ENCODE results near the gene KRT17.
"Not testable (repeated sequence)": the region's sequence is repeated elsewhere in the genome, so short reads cannot be mapped to it uniquely, and the experiment has no call there.

Gene KRT17

DNA sequence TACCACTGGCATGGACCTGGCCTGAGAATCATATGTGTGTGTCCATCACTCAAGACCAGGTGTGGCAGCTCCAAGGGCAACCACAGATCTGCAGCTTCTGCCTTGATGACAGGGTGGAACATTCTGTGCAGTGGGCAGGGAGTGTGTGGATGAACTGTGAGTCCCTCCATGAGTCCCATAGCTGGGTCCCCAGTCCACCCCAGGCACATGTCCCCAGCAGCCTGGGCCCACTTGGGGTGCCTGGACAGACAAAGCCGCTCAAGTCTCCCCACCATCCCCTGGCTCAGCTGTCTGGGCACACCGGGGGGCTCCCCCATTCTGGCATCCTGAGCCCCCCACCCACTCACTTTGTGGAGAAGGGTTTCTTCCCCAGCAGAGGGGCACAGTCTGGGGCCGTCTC is 7.2 kb downstream of the KRT17 start:
- TF ChIP-seq, protein P1, sequence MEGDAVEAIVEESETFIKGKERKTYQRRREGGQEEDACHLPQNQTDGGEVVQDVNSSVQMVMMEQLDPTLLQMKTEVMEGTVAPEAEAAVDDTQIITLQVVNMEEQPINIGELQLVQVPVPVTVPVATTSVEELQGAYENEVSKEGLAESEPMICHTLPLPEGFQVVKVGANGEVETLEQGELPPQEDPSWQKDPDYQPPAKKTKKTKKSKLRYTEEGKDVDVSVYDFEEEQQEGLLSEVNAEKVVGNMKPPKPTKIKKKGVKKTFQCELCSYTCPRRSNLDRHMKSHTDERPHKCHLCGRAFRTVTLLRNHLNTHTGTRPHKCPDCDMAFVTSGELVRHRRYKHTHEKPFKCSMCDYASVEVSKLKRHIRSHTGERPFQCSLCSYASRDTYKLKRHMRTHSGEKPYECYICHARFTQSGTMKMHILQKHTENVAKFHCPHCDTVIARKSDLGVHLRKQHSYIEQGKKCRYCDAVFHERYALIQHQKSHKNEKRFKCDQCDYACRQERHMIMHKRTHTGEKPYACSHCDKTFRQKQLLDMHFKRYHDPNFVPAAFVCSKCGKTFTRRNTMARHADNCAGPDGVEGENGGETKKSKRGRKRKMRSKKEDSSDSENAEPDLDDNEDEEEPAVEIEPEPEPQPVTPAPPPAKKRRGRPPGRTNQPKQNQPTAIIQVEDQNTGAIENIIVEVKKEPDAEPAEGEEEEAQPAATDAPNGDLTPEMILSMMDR (IDR thresholded peaks at IDR 0.05) = no peak
- no peaks in the 10 kb centered on the region for H3K9me3 ChIP-seq
- H3K27ac ChIP-seq = no peak overlapping the region
- no peaks in the 10 kb centered on the region for H3K36me3 ChIP-seq
- H3K4me1 ChIP-seq (ENCODE audit: control insufficient read depth in 1 of 2, insufficient read depth in 1 of 2, low read depth in 1 of 2, low read length in 1 of 2) = no peaks in the 10 kb centered on the region
- no peaks in the 10 kb centered on the region for H3K27me3 ChIP-seq
- no peak overlapping the region for H3K4me3 ChIP-seq (ENCODE audit: low read depth in 1 of 2, low read length in 1 of 2)

DNA sequence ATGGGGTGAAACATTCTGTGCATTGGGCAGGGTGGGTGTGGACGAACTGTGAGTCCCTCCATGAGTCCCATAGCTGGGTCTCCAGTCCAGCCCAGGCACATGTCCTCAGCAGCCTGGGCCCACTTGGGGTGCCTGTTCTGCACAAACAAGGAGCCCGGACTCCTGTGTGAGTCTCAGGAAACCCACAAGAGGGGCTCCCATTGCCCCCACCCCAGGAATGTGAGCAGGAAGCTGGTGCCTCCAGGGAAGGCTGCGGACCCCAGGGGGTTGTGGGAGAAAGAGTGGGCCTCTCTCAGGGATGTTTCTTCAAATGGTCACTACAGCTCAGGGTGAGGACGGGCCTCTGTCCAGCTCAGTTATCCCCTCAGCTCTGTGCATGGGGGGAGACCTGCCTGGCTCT is 7.9 kb downstream of the KRT17 start:
- not testable (repeated sequence) for H3K27me3 ChIP-seq; H3K4me3 ChIP-seq (ENCODE audit: low read depth in 1 of 2, low read length in 1 of 2); H3K36me3 ChIP-seq; H3K27ac ChIP-seq; H3K9me3 ChIP-seq; H3K4me1 ChIP-seq (ENCODE audit: control insufficient read depth in 1 of 2, insufficient read depth in 1 of 2, low read depth in 1 of 2, low read length in 1 of 2)

DNA sequence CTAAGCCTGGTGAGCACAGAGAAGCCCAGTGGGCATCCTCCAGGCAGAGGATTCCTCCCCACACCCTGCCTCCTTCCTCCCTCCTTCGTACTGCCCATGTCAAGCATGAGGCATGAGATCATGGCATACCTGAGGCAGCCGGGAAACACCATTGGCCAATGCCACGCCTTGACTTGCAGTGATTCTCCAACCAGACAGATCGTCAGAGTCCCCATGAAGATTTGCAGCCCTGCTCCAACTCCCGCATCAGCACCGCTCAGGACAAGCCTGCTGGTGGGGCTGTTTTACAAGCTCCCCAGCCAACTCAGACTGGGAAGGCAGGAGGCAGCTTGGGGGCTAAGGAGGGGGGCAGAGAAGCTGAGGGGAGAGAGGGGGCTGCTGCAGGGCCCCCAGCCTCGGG is 8.9 kb downstream of the KRT17 start:
- H3K4me3 ChIP-seq (ENCODE audit: low read depth in 1 of 2, low read length in 1 of 2) = no peak overlapping the region
- H3K27ac ChIP-seq = no peak overlapping the region
- H3K4me1 ChIP-seq (ENCODE audit: control insufficient read depth in 1 of 2, insufficient read depth in 1 of 2, low read depth in 1 of 2, low read length in 1 of 2) = no peaks in the 10 kb centered on the region
- H3K27me3 ChIP-seq = peaks cover 7% of the 10 kb centered on the region
- H3K36me3 ChIP-seq = no peaks in the 10 kb centered on the region
- TF ChIP-seq, protein P1 (IDR thresholded peaks at IDR 0.05) = no peak
- no peaks in the 10 kb centered on the region for H3K9me3 ChIP-seq

DNA sequence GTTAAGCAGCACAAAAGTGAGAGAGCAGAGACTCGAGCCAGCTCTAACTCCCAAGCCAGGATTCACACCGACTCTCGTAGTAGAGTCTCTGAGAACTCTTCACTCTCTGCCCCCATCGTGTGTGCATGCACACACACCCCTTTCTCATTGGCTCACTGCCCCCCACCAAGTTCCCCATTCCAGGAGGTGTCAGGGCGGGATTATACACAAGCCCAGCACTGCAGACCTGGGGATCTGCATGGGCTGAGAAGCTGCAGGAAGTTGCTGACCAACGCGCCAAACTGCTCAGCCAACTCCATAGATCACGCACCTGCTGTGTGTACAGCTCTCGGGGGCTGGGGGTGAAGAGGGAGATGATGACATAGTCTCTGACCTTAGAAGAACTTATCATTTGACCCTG is 9.6 kb downstream of the KRT17 start:
- not testable (repeated sequence) for H3K4me1 ChIP-seq (ENCODE audit: control insufficient read depth in 1 of 2, insufficient read depth in 1 of 2, low read depth in 1 of 2, low read length in 1 of 2); H3K36me3 ChIP-seq; H3K9me3 ChIP-seq; H3K27ac ChIP-seq; H3K4me3 ChIP-seq (ENCODE audit: low read depth in 1 of 2, low read length in 1 of 2)
- peaks cover 13% of the 10 kb centered on the region for H3K27me3 ChIP-seq

DNA sequence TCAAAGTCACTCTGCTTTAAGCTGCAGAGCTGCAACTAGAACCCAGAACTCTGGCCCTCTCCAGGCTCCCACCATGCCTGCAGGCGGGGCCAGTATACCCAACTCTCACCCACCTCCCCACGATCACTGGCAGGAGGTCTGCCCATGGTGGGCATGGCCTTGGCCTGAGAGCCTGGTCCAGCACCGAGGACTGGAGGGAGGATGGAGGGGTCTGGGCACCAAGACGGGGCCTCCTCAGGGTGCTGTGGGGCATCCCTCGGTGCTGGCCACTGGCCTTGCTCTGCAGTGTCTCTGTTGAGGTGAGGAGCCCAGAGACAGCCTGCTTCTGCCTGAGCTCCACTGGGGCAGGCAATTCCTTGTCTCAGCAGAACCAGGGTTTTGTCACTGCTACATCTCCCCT is 10.3 kb downstream of the KRT17 start:
- no peaks in the 10 kb centered on the region for H3K36me3 ChIP-seq
- no peaks in the 10 kb centered on the region for H3K4me1 ChIP-seq (ENCODE audit: control insufficient read depth in 1 of 2, insufficient read depth in 1 of 2, low read depth in 1 of 2, low read length in 1 of 2)
- H3K4me3 ChIP-seq (ENCODE audit: low read depth in 1 of 2, low read length in 1 of 2) = no peak overlapping the region
- peaks cover 17% of the 10 kb centered on the region for H3K27me3 ChIP-seq
- H3K9me3 ChIP-seq = no peaks in the 10 kb centered on the region
- no peak overlapping the region for H3K27ac ChIP-seq
- TF ChIP-seq, protein P1 (IDR thresholded peaks at IDR 0.05) = no peak

DNA sequence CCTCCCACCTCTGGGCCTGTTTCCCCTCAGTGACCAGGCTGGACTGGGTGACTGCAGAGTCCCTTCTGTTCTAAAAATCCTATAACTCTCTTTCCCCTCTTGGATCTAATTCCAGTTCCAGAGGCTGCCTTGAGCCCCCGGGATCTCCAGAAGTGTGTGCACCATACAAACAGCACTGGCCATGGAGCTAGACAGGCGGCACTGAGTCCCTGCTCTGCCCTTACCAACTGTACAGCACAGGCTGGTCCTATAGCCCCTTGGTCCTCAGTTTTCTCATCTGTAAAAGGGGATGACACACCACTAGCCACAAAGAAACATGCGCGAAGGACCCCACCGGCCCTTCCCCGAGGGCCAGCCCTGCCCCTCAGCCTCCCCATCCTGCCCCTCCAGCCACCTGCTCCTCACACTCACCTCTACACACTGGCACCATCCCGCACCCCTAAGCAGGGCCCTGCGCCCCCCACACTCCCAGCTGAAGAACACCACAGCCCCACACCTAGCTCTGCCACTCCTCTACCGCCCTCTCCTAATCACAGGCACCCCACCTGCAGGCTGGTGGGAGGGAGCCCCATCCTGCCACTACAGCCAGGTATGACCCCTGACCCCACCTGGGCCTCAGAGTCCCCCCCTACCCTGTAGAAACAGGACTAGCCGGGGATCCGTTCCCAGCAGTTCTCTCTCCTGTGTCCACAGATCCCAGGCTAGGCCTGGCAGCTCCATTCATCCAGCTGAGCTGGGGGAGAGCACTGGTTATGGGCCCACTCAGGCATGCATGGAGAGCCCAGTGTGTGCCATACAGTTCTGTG is 10.9 kb downstream of the KRT17 start:
- H3K27me3 ChIP-seq = peaks cover 17% of the 10 kb centered on the region
- TF ChIP-seq, protein P1 (IDR thresholded peaks at IDR 0.05) = no peak
- H3K9me3 ChIP-seq = no peaks in the 10 kb centered on the region
- no peak overlapping the region for H3K4me3 ChIP-seq (ENCODE audit: low read depth in 1 of 2, low read length in 1 of 2)
- H3K27ac ChIP-seq = no peak overlapping the region
- no peaks in the 10 kb centered on the region for H3K4me1 ChIP-seq (ENCODE audit: control insufficient read depth in 1 of 2, insufficient read depth in 1 of 2, low read depth in 1 of 2, low read length in 1 of 2)
- H3K36me3 ChIP-seq = no peaks in the 10 kb centered on the region

DNA sequence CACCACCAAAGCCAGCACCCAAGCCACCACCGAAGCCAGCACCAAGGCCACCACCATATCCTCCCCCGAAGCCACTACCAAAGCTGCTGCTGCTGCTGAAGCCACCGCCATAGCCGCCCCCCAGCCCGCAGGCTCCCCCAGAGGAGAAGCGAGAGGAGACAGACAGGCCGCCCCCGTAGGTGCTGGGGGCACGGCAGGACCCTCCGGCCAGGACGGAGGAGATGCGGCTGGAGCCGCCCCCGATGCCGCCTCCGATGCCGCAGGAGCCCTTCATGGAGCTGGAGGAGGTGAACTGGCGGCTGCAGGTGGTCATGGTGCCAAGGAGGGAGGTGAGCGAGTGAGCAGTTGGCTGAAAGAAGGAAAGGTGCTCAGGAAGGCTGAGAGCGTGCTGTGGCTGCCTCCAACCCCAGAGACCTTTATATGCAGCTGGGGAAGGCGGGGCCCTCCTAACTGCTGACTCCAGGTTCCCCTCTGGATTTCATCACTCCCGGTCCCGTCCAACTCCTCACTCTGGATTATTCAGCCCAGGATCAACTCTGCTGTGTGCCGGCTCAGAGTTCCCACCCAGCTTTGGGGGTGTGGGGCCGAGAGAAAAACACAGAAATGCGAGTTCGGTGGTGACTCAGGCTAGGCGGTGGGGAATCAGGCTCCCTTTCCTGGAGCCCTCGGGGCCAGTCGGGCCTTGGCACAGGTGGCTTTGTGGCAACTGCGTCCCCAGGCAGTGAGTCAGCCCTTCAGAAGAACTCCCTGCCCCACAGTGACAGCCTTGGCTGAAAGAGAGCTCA is 11.8 kb downstream of the KRT17 start, which contains the start of gene KRT16:
Gene KRT16, minus strand, starts transcription at position 392 of the 785 bp plus-strand sequence. Its CDS starts 79 bp downstream, at position 313.
- peaks cover 17% of the 10 kb centered on the region for H3K27me3 ChIP-seq
- not testable (repeated sequence) for H3K4me1 ChIP-seq (ENCODE audit: control insufficient read depth in 1 of 2, insufficient read depth in 1 of 2, low read depth in 1 of 2, low read length in 1 of 2); H3K36me3 ChIP-seq; H3K9me3 ChIP-seq; H3K27ac ChIP-seq; H3K4me3 ChIP-seq (ENCODE audit: low read depth in 1 of 2, low read length in 1 of 2)
